Endothelial cell (in vitro differentiated cells): Measurements from ENCODE around the gene CSNK1A1. TPM values are rescaled to one million over a fixed set of nuclear protein-coding genes. Genes with fewer than 3 reads are reported as not detected.

ENCODE experiments used
- DNase-seq: peaks from one replicate; pipeline ENCODE4 v3.0.0; 2021; ENCODE audit warnings: low spot score
- H3K27ac Mint-ChIP-seq: one replicate; pipeline ENCODE4 v1.8.0; 2021; ENCODE audit warnings: mixed read lengths, inconsistent platforms; ENCODE audit not compliant: unreplicated experiment
- H3K27me3 Mint-ChIP-seq: one replicate; pipeline ENCODE4 v1.8.0; 2021; ENCODE audit warnings: mild to moderate bottlenecking, moderate library complexity, mixed read lengths, inconsistent platforms; ENCODE audit not compliant: unreplicated experiment
- H3K36me3 Mint-ChIP-seq: one replicate; pipeline ENCODE4 v1.8.0; 2021; ENCODE audit warnings: mild to moderate bottlenecking, low read depth, mixed read lengths, inconsistent platforms; ENCODE audit not compliant: unreplicated experiment
- H3K4me1 Mint-ChIP-seq: one replicate; pipeline ENCODE4 v1.8.0; 2021; ENCODE audit warnings: mild to moderate bottlenecking, mixed read lengths, inconsistent platforms; ENCODE audit not compliant: unreplicated experiment
- H3K4me3 Mint-ChIP-seq: one replicate; pipeline ENCODE4 v1.8.0; 2021; ENCODE audit warnings: mild to moderate bottlenecking, mixed read lengths, inconsistent platforms; ENCODE audit not compliant: unreplicated experiment
- H3K9me3 Mint-ChIP-seq: one replicate; pipeline ENCODE4 v1.8.0; 2021; ENCODE audit warnings: mixed read lengths, inconsistent platforms; ENCODE audit not compliant: unreplicated experiment
- CTCF ChIP-seq: fragments of 200-600 bp; sonication (generic); IDR thresholded peaks from one replicate; pipeline ENCODE4 v1.5.0; 2021; ENCODE audit warnings: antibody characterized with exemption; ENCODE audit not compliant: unreplicated experiment
- total RNA-seq: library from RNA; stranded (reverse); fragmentation: NEBNext Ultra II Directional; extraction: Animal tissue kit (Norgen Biotek cat#: 25700); gene quantifications from one replicate; pipeline ENCODE4 v1.2.1, GENCODE V29; 2021; ENCODE audit not compliant: unreplicated experiment

CSNK1A1 gene
- total RNA-seq, 1 donor from 2014 or later = 242 TPM

DNA sequence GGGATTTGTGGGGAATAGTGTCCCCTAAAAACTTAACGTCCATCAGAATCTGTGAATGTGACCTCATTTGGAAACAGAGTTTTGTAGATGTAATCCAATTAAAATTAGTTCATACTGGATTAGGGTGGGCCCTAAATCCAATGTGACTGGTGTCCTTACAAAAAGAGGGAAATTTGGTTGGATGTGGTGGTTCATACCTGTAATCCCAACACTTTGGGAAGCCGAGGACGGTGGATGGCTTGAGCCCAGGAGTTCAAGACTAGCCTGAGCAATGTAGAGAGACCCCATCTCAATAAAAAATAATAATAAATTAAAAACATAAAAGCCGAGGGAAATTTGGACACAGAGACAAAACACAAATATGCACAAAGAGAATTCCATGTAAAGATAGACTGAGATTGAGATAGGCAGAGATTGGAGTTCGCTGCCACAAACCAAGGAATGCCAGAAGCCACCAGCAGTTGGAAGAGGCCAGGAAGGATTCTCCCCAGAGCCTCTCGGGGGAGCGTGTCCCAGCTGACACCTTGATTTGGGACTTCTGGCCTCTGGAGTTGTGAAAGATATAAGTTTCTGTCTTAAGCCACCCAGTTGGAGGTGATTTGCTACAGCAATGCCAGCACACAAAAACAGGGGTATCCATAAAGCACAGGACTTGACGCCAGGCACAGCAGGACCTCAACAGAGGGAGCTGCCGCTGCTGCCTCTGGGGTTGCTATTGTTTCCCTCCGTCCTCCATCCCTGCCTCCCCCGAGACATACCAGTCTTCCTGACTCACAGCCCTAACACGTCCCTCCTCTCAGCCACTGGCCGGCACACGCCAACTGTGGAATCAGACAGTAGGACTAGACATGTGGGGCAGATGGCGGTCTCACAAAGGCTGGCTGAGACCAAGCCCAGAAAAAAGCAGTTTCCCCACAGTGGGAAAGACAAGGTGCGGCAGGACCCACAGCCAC is 98.3 kb downstream of the CSNK1A1 start:
- Mint-ChIP-seq H3K4me3 (no peak overlapping the region), H3K9me3 (no peaks in the 10 kb centered on the region), H3K4me1 (peaks cover 60% of the 10 kb centered on the region), H3K36me3 (no peaks in the 10 kb centered on the region), H3K27me3 (peaks cover 13% of the 10 kb centered on the region), H3K27ac (peak overlapping the region; percentile 95)
- DNase-seq = no peak
- TF ChIP-seq CTCF = no peak

GRCh38 chr5:149452007-149452664 is 99.1 kb downstream of the CSNK1A1 start:
- no peak for TF ChIP-seq CTCF
- no peak overlapping the region for H3K4me3 Mint-ChIP-seq

GRCh38 chr5:149450199-149450598 is 101.0 kb downstream of the CSNK1A1 start:
- Mint-ChIP-seq H3K36me3 (peaks cover 2% of the 10 kb centered on the region), H3K27ac (no peak overlapping the region), H3K27me3 (peaks cover 13% of the 10 kb centered on the region), H3K4me1 (peaks cover 59% of the 10 kb centered on the region), H3K9me3 (no peaks in the 10 kb centered on the region), H3K4me3 (no peak overlapping the region)
- no peak for DNase-seq
- TF ChIP-seq CTCF = no peak

More at GRCh38 chr5:149452007-149452664, 99.1 kb downstream of the CSNK1A1 start:
- Mint-ChIP-seq H3K27me3 (peaks cover 11% of the 10 kb centered on the region), H3K27ac (peak overlapping the region; percentile 95), H3K4me1 (peaks cover 66% of the 10 kb centered on the region), H3K9me3 (no peaks in the 10 kb centered on the region), H3K36me3 (no peaks in the 10 kb centered on the region)
- DNase-seq = peak; percentile 62

DNA sequence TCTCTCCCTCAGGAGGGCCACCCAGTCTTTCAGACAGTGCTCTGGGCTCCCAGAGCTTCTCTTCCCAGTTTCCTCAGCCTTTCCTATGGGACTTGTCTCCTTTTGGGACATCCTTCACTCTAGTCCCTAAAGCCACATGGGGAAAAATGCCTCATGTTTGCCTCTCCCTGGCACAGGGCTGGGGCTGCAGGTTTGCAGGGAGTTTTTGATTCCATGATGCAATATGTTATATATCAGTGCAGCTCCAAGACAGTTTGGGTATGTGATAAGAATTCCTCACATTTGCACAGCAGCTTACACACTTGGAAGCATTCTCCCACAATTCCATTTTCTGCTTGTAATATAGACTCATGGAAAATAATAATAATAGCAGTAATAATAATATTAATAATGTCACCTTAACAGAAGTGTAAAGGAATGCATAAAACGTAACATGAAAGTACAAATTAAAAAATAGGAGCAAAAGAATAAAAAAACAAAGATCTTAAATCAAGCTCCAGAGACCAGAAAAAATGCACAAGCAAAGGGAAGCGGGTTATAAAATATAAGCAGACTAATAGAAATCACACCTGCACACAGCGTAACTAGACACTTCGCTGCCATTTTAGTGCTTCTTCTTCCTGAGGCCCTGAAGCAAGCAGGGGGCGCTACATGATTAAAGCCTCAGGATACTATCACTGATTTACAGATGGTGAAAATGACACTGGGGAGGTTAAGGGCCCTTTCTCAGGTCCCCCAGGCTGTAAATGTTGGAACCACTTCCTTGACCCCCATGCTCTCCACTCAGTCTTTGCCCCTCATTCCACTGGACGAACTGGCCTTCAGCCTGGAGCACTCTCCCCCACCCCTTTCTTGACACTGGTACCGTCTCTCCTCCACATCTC is 102.2 kb downstream of the CSNK1A1 start:
- no peak for TF ChIP-seq CTCF
- Mint-ChIP-seq H3K4me3 (peak overlapping the region; percentile 51), H3K4me1 (peaks cover 59% of the 10 kb centered on the region), H3K9me3 (no peaks in the 10 kb centered on the region), H3K36me3 (peaks cover 3% of the 10 kb centered on the region), H3K27ac (no peak overlapping the region), H3K27me3 (peaks cover 13% of the 10 kb centered on the region)
- DNase-seq = no peak
